ENCODE results near the gene GNL2. TPM values are rescaled to one million over a fixed set of nuclear protein-coding genes. Genes with fewer than 3 reads are reported as not detected.

The GNL2 gene
- total RNA-seq, 1 experiment from 2014 or later = 106 TPM

DNA sequence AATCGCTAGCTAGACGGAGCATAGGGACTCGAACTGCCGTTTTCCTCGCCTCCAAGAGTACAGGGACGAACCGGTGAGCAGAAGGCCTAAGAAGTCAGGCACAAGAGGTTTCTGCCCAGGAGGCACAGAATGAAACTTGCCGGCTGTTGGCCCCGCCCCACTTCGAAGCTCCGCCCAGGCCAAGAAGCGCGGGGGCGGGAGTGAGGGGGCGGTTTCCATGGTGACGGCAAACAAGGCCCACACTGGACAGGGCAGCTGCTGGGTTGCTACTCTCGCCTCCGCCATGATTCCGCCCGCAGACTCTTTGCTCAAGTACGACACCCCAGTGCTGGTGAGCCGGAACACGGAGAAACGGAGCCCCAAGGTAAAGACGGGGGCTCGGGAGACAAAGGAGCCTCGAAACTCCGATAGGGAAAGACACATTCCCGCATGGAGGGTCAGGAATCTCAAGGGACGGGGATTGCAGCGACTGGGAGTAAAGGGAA lies 39.0 kb downstream of the GNL2 start, which contains the start of gene DNALI1:
Gene DNALI1, plus strand, starts transcription at position 229 of the 485 bp plus-strand sequence. Its CDS starts 55 bp downstream, at position 284.
- Histone ChIP-seq H3K4me2 (ENCODE audit: insufficient read depth, insufficient read length, low read length) (peak within 1 kb of the TSS; percentile 60), H4K20me1 (ENCODE audit: control insufficient read depth, insufficient read depth, insufficient read length) (no peaks in the 10 kb centered on the region), H4K8ac (replicated peaks; ENCODE audit: insufficient read length, low read depth, low read length) (no peak within 1 kb of the TSS), H3K4me1 (ENCODE audit: insufficient read depth, low read length) (no peaks in the 10 kb centered on the region), H2AK5ac (ENCODE audit: insufficient read length, low read length) (no peak within 1 kb of the TSS), H2BK20ac (ENCODE audit: low read depth, low read length, poor library complexity, severe bottlenecking) (no peak within 1 kb of the TSS), H3K23me2 (ENCODE audit: insufficient read length, low read depth, low read length, poor library complexity, severe bottlenecking) (peaks cover 12% of the 10 kb centered on the region), H3K27ac (ENCODE audit: insufficient read length, low read depth, low read length) (no peak within 1 kb of the TSS), H4K91ac (ENCODE audit: insufficient read length, low read depth, low read length) (peak within 1 kb of the TSS; percentile 12), H3K56ac (ENCODE audit: insufficient read length, low read depth, low read length) (no peak within 1 kb of the TSS), H3K23ac (ENCODE audit: insufficient read length, low read depth, low read length) (no peak within 1 kb of the TSS), H2BK5ac (ENCODE audit: insufficient read length, low read length) (no peak within 1 kb of the TSS), H3K79me2 (ENCODE audit: insufficient read depth, low read length) (no peaks in the 10 kb centered on the region; the same call in 1 of the 2 replicates), H3K9me3 (ENCODE audit: control insufficient read depth, low read depth, low read length) (no peaks in the 10 kb centered on the region), H3K4ac (ENCODE audit: low read depth, low read length) (no peak within 1 kb of the TSS; the same call in 1 of the 2 replicates), H3K79me1 (ENCODE audit: insufficient read depth, low read depth, low read length, poor library complexity, severe bottlenecking) (no peaks in the 10 kb centered on the region), H2AFZ (ENCODE audit: low read length) (peak within 1 kb of the TSS; percentile 75), H3T11ph (ENCODE audit: low read length) (peak within 1 kb of the TSS; percentile 82), H2BK120ac (ENCODE audit: low read depth, low read length, poor library complexity, severe bottlenecking) (peak within 1 kb of the TSS; percentile 89), H3K14ac (ENCODE audit: insufficient read depth, low read length) (peak within 1 kb of the TSS; percentile 92; the same call in 1 of the 2 replicates), H3K18ac (ENCODE audit: insufficient read length, low read depth, low read length) (peak within 1 kb of the TSS; percentile 71), H3K9ac (ENCODE audit: extremely low read depth, insufficient read length, low read length) (peak within 1 kb of the TSS; percentile 52), H2BK15ac (ENCODE audit: low read depth, low read length) (no peak within 1 kb of the TSS), H2BK12ac (ENCODE audit: insufficient read length, low read depth, low read length) (peak within 1 kb of the TSS; percentile 18), H3K27me3 (ENCODE audit: insufficient read depth, low read length) (no peaks in the 10 kb centered on the region), H4K5ac (ENCODE audit: insufficient read length, low read depth, low read length) (no peak within 1 kb of the TSS)
- peak; percentile 97 for DNase-seq
- peak within 1 kb of the TSS; percentile 33 to 98 (median 69); a peak in 6 of 7 replicates for H3K27ac Mint-ChIP-seq
- WGBS (ENCODE audit: extremely low coverage, insufficient read length, low lambda C conversion rate) = no CpG with 5 or more reads among the region's 31 CpGs
- peak within 1 kb of the TSS; percentile 81 to 86 for H3K4me3 Mint-ChIP-seq
- H3K4me1 Mint-ChIP-seq = peaks cover 27 to 30% of the 10 kb centered on the region in 2 experiments
- peaks cover 4% of the 10 kb centered on the region for H3K27me3 Mint-ChIP-seq (ENCODE audit: low read depth)
- H3K36me3 Mint-ChIP-seq (ENCODE audit: insufficient read depth in 1 of 3, low read depth in 3 of 3) = peaks cover 2 to 21% (median 14%) of the 10 kb centered on the region in 3 experiments; a peak in 5 of 7 replicates
- H3K9me3 Mint-ChIP-seq = peaks cover 5 to 6% of the 10 kb centered on the region in 2 experiments; a peak in 3 of 5 replicates
- TF ChIP-seq, protein P1, sequence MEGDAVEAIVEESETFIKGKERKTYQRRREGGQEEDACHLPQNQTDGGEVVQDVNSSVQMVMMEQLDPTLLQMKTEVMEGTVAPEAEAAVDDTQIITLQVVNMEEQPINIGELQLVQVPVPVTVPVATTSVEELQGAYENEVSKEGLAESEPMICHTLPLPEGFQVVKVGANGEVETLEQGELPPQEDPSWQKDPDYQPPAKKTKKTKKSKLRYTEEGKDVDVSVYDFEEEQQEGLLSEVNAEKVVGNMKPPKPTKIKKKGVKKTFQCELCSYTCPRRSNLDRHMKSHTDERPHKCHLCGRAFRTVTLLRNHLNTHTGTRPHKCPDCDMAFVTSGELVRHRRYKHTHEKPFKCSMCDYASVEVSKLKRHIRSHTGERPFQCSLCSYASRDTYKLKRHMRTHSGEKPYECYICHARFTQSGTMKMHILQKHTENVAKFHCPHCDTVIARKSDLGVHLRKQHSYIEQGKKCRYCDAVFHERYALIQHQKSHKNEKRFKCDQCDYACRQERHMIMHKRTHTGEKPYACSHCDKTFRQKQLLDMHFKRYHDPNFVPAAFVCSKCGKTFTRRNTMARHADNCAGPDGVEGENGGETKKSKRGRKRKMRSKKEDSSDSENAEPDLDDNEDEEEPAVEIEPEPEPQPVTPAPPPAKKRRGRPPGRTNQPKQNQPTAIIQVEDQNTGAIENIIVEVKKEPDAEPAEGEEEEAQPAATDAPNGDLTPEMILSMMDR (conservative IDR thresholded peaks at IDR 0.05) = no peak

Data from H9 (cell line).